ENCODE data around the gene SMOC1.

The SMOC1 gene

DNA sequence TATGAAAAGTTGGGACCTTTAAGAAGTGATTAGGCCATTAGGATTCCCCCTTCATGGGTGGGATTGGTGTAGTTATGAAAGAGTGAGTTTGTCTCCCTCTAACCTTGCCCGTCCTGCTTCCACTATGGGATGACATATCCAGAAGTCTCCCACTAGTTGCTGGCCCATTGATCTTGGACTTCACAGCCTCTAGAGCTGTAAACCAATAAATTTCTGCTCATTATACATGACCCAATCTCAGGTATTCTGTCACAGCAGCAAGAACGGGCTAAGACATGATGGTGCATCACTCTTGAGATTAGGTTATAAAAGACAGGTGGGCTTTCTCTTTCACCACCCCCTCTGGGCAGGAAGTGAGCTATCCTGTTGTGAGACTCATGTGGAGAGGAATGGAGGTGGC lies 8.6 kb upstream of the SMOC1 start:
- ChIA-PET POLR2A (ENCODE audit: low non-redundant PET) (no interaction called here), CTCF (no interaction called here)
- DNase-seq (ENCODE audit: low spot score), result no peak
- no peak overlapping the region for H3K27ac ChIP-seq
- TF ChIP-seq, protein P1, sequence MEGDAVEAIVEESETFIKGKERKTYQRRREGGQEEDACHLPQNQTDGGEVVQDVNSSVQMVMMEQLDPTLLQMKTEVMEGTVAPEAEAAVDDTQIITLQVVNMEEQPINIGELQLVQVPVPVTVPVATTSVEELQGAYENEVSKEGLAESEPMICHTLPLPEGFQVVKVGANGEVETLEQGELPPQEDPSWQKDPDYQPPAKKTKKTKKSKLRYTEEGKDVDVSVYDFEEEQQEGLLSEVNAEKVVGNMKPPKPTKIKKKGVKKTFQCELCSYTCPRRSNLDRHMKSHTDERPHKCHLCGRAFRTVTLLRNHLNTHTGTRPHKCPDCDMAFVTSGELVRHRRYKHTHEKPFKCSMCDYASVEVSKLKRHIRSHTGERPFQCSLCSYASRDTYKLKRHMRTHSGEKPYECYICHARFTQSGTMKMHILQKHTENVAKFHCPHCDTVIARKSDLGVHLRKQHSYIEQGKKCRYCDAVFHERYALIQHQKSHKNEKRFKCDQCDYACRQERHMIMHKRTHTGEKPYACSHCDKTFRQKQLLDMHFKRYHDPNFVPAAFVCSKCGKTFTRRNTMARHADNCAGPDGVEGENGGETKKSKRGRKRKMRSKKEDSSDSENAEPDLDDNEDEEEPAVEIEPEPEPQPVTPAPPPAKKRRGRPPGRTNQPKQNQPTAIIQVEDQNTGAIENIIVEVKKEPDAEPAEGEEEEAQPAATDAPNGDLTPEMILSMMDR (conservative IDR thresholded peaks at IDR 0.05; ENCODE audit: low read depth), result no peak

- ChIA-PET POLR2A (ENCODE audit: low non-redundant PET) (no interaction called here), CTCF (interaction anchor here (0.5 to 1.1 kb wide), 5 partner anchors 33 to 520 kb away, joined by 3 to 9 read pairs (median 3); no protein-coding TSS in a partner anchor)
- no peak overlapping the region for H3K27ac ChIP-seq
- TF ChIP-seq, protein P1 (conservative IDR thresholded peaks at IDR 0.05; ENCODE audit: low read depth), result no peak
- DNase-seq (ENCODE audit: low spot score), result no peak
These were observed 5.1 kb upstream of the SMOC1 start for GRCh38 chr14:69873877-69874780.

- TF ChIP-seq, protein P1 (conservative IDR thresholded peaks at IDR 0.05; ENCODE audit: low read depth), result no peak
- ChIA-PET POLR2A (ENCODE audit: low non-redundant PET) (no interaction called here), CTCF (interaction anchor here (0.8 kb wide), 1 partner anchor 12 kb away, joined by 6 read pairs; no protein-coding TSS in a partner anchor)
- H3K27ac ChIP-seq, result no peak overlapping the region
- no peak for DNase-seq (ENCODE audit: low spot score)
These were observed 2.9 kb upstream of the SMOC1 start for GRCh38 chr14:69876221-69876847.

GRCh38 chr14:69876848-69877306 lies 2.3 kb upstream of the SMOC1 start:
- CTCF ChIA-PET, result interaction anchor here (0.6 to 0.8 kb wide), 2 partner anchors 11 to 1285 kb away, joined by 6 to 8 read pairs; no protein-coding TSS in a partner anchor
- POLR2A ChIA-PET (ENCODE audit: low non-redundant PET), result no interaction called here
- TF ChIP-seq, protein P1 (conservative IDR thresholded peaks at IDR 0.05; ENCODE audit: low read depth), result no peak
- no peak for DNase-seq (ENCODE audit: low spot score)
- no peak overlapping the region for H3K27ac ChIP-seq

- no peak for DNase-seq (ENCODE audit: low spot score)
- POLR2A ChIA-PET (ENCODE audit: low non-redundant PET), result no interaction called here
- TF ChIP-seq, protein P1 (conservative IDR thresholded peaks at IDR 0.05; ENCODE audit: low read depth), result peak; percentile 26; the same call in 1 of the 2 replicates
- CTCF ChIA-PET, result interaction anchor here (0.5 to 1.2 kb wide), 5 partner anchors 111 to 1285 kb away, joined by 3 to 8 read pairs (median 5); no protein-coding TSS in a partner anchor
- H3K27ac ChIP-seq, result no peak overlapping the region
These were observed 1.7 kb upstream of the SMOC1 start for GRCh38 chr14:69877492-69877891.

- CTCF ChIA-PET, result interaction anchor here (0.5 to 1.2 kb wide), 4 partner anchors 14 to 825 kb away, joined by 3 to 6 read pairs (median 3); no protein-coding TSS in a partner anchor
- TF ChIP-seq, protein P1 (conservative IDR thresholded peaks at IDR 0.05; ENCODE audit: low read depth), result no peak
- POLR2A ChIA-PET (ENCODE audit: low non-redundant PET), result no interaction called here
- no peak overlapping the region for H3K27ac ChIP-seq
- DNase-seq (ENCODE audit: low spot score), result no peak
These were observed 965 bp upstream of the SMOC1 start for GRCh38 chr14:69878251-69878650.

All from RWPE1 (cell line).